HG03175 (cell line): Measurements from ENCODE around the gene CCDC33.

Source experiments
- ATAC-seq: cut with Tn5 transposase; IDR thresholded peaks from one replicate; pipeline ENCODE4 v1.9.1; 2021; ENCODE audit warnings: mild to moderate bottlenecking, moderate library complexity; ENCODE audit not compliant: unreplicated experiment

CCDC33 gene

GRCh38 chr15:74281147-74282133 lies 45.3 kb downstream of the CCDC33 start:
- ATAC-seq = no peak

- no peak for ATAC-seq
Observed at GRCh38 chr15:74283368-74283767, 47.2 kb downstream of the CCDC33 start.

GRCh38 chr15:74289671-74290070 lies 53.5 kb downstream of the CCDC33 start:
- ATAC-seq = no peak

- ATAC-seq = no peak
Observed at GRCh38 chr15:74290645-74291044, 54.5 kb downstream of the CCDC33 start.

GRCh38 chr15:74291101-74292071 lies 55.3 kb downstream of the CCDC33 start:
- ATAC-seq = peak; percentile 49

GRCh38 chr15:74293021-74293810 lies 57.1 kb downstream of the CCDC33 start:
- no peak for ATAC-seq

GRCh38 chr15:74294010-74294409 lies 57.9 kb downstream of the CCDC33 start:
- no peak for ATAC-seq

GRCh38 chr15:74295800-74296199 lies 59.7 kb downstream of the CCDC33 start:
- no peak for ATAC-seq

- no peak for ATAC-seq
Observed at GRCh38 chr15:74297887-74298286, 61.8 kb downstream of the CCDC33 start.

GRCh38 chr15:74300057-74300795 lies 64.1 kb downstream of the CCDC33 start:
- ATAC-seq = no peak

GRCh38 chr15:74301583-74302361 lies 65.6 kb downstream of the CCDC33 start:
- ATAC-seq = no peak

- ATAC-seq = no peak
Observed at GRCh38 chr15:74302821-74303359, 66.8 kb downstream of the CCDC33 start.

GRCh38 chr15:74303741-74304309 lies 67.7 kb downstream of the CCDC33 start:
- no peak for ATAC-seq

- no peak for ATAC-seq
Observed at GRCh38 chr15:74304431-74304830, 68.3 kb downstream of the CCDC33 start.

- ATAC-seq = no peak
Observed at GRCh38 chr15:74305687-74306086, 69.6 kb downstream of the CCDC33 start.

- no peak for ATAC-seq
Observed at GRCh38 chr15:74306781-74307217, 70.7 kb downstream of the CCDC33 start.

- ATAC-seq = no peak
Observed at GRCh38 chr15:74307827-74308811, 72.0 kb downstream of the CCDC33 start.
